B cell (primary cell): ENCODE data around the gene OR4E2. TPM values are rescaled to one million over a fixed set of nuclear protein-coding genes. Genes with fewer than 3 reads are reported as not detected.
"Not testable (repeated sequence)": the region's sequence is repeated elsewhere in the genome, so short reads cannot be mapped to it uniquely, and the experiment has no call there.

Experiments used
- ATAC-seq: fragments of 200-7000 bp; cut with Tn5 transposase; one replicate; pipeline ENCODE4 v1.10.0; 2021; ENCODE audit warnings: low read depth, mild to moderate bottlenecking, moderate number of reproducible peaks, moderate library complexity
- CTCF ChIA-PET: fragments of 350-600 bp; sonication (Branson Sonifier 250); formaldehyde crosslinking; loops from one replicate; lab custom pipeline; 2021; ENCODE audit warnings: antibody characterized with exemption, inconsistent platforms; lab: Charles Lee
- POLR2A ChIA-PET: fragments of 350-600 bp; sonication (Branson Sonifier 250); formaldehyde crosslinking; loops from one replicate; lab custom pipeline; 2021; ENCODE audit warnings: antibody characterized with exemption; lab: Charles Lee
- DNase-seq: peaks from one replicate; pipeline ENCODE4 v3.0.0; 2013
- H2AFZ ChIP-seq: 2 replicates; pipeline ENCODE4 v1.6.1; 2012; ENCODE audit warnings: mild to moderate bottlenecking, low read depth, low read length; ENCODE audit not compliant: insufficient read depth, poor library complexity, severe bottlenecking
- H3K27ac ChIP-seq, 2 donors: 1 replicate in 1 of 2; 2 replicates in 1 of 2; pipeline ENCODE4 v1.5.1; 2012 to 2013; ENCODE audit warnings: low read length in 2 of 2, mild to moderate bottlenecking in 2 of 2, moderate library complexity in 1 of 2
- H3K27me3 ChIP-seq, 4 experiments: fragments of 200-600 bp in 1 of 4; sonication (generic) in 1 of 4; replicated peaks in 1 of 4; 1 replicate in 2 of 4; 2 replicates in 2 of 4; pipeline versions ENCODE4 v1.6.1 to v1.7.0; 2013 to 2016; ENCODE audit warnings: low read length in 3 of 4, mild to moderate bottlenecking in 2 of 4, mixed read lengths in 1 of 4, moderate library complexity in 1 of 4; ENCODE audit not compliant: insufficient read depth in 4 of 4, control insufficient read depth in 3 of 4; ENCODE audit errors: control extremely low read depth in 1 of 4
- H3K36me3 ChIP-seq, 2 experiments: replicated peaks in 1 of 2; 1 replicate in 1 of 2; 2 replicates in 1 of 2; pipeline versions ENCODE4 v1.6.1 to v1.7.1; 2013; ENCODE audit warnings: low read length in 1 of 2; ENCODE audit not compliant: insufficient read depth in 2 of 2, control insufficient read depth in 1 of 2; ENCODE audit errors: control extremely low read depth in 1 of 2, extremely low read depth in 1 of 2
- H3K4me1 ChIP-seq, 2 donors: fragments of 200-600 bp in 1 of 2; sonication (generic) in 1 of 2; 1 replicate in 1 of 2; 2 replicates in 1 of 2; pipeline versions ENCODE4 v1.5.1 to v1.6.1; 2013 to 2017; ENCODE audit warnings: low read length in 2 of 2; ENCODE audit not compliant: control insufficient read depth in 2 of 2, insufficient read depth in 2 of 2
- H3K4me2 ChIP-seq: replicated peaks from 2 replicates; pipeline ENCODE3; 2012; ENCODE audit warnings: mild to moderate bottlenecking, low read depth, low read length; ENCODE audit not compliant: poor library complexity, severe bottlenecking
- H3K4me3 ChIP-seq, 5 experiments: fragments of 200-600 bp in 1 of 5; sonication (generic) in 1 of 5; 1 replicate in 3 of 5; 2 replicates in 2 of 5; pipeline versions ENCODE4 v1.5.1 to v1.7.0; 2011 to 2016; ENCODE audit warnings: low read length in 4 of 5, mild to moderate bottlenecking in 4 of 5, low read depth in 2 of 5, control low read depth in 1 of 5, moderate library complexity in 1 of 5; ENCODE audit not compliant: insufficient read depth in 1 of 5; ENCODE audit errors: control extremely low read depth in 1 of 5, extremely low read depth in 1 of 5
- H3K79me2 ChIP-seq: fragments of 200-600 bp; sonication (generic); one replicate; pipeline ENCODE4 v1.6.0; 2016; ENCODE audit warnings: low read length; ENCODE audit not compliant: control insufficient read depth, insufficient read depth
- H3K9ac ChIP-seq: fragments of 200-600 bp; sonication (generic); 2 replicates; pipeline ENCODE4 v1.6.1; 2017; ENCODE audit warnings: mild to moderate bottlenecking, low read length, moderate library complexity
- H3K9me3 ChIP-seq, 3 donors: one replicate each; pipeline versions ENCODE4 v1.6.1 to v1.7.1; 2013; ENCODE audit warnings: low read length in 2 of 3; ENCODE audit not compliant: control insufficient read depth in 2 of 3, insufficient read depth in 1 of 3; ENCODE audit errors: control extremely low read depth in 1 of 3
- H4K20me1 ChIP-seq: 2 replicates; pipeline ENCODE4 v1.6.0; 2012; ENCODE audit warnings: mild to moderate bottlenecking, low read length; ENCODE audit not compliant: insufficient read depth, control insufficient read depth, poor library complexity, severe bottlenecking
- H3K27ac Mint-ChIP-seq: one replicate; pipeline ENCODE4 v1.8.0; 2021; ENCODE audit warnings: mixed read lengths
- H3K27me3 Mint-ChIP-seq: one replicate; pipeline ENCODE4 v1.8.0; 2021; ENCODE audit warnings: mixed read lengths
- H3K4me1 Mint-ChIP-seq: one replicate; pipeline ENCODE4 v1.8.0; 2021; ENCODE audit warnings: mixed read lengths
- H3K4me3 Mint-ChIP-seq: one replicate; pipeline ENCODE4 v1.8.0; 2021; ENCODE audit warnings: mixed read lengths
- H3K9me3 Mint-ChIP-seq: one replicate; pipeline ENCODE4 v1.8.0; 2022; ENCODE audit warnings: mixed read lengths; ENCODE audit not compliant: insufficient read depth
- EZH2 ChIP-seq: IDR thresholded peaks from 2 replicates; pipeline ENCODE4 v1.6.1; 2012; ENCODE audit warnings: borderline replicate concordance, low read depth, mild to moderate bottlenecking, moderate library complexity, low read length; ENCODE audit not compliant: insufficient read depth, poor library complexity, severe bottlenecking
- WGBS: methylation state at CpG from one replicate; pipeline ENCODE4 v1.1.5; 2013; ENCODE audit warnings: missing lambda C conversion rate; ENCODE audit not compliant: insufficient coverage; 5-methylcytosine and 5-hydroxymethylcytosine counted together
- intact Hi-C: fragments of 100-400 bp; cut with micrococcal nuclease; formaldehyde crosslinking; loops from one replicate; pipeline ENCODE4 v1.10.0; 2022
- polyA plus RNA-seq: library from polyadenylated mRNA; depleted of rRNA; stranded (reverse); fragments of >200 nt; gene quantifications from 2 replicates; pipeline ENCODE4 v1.2.3, GENCODE V29; 2012
- total RNA-seq, 2 donors: library from RNA; stranded (reverse); fragments of 120-200 nt in 1 of 2; gene quantifications; 1 replicate in 1 of 2; 2 replicates in 1 of 2; pipeline versions ENCODE4 v1.2.3 to v1.2.4, GENCODE V29; 2013 to 2022
- TF ChIP-seq, protein P1 (sequence below): fragments of 200-600 bp; IDR thresholded peaks from one replicate; pipeline ENCODE4 v1.8.0; 2022; ENCODE audit warnings: antibody characterized with exemption, mild to moderate bottlenecking

Gene OR4E2
- total and polyA plus RNA-seq, 2 donors (not counting 1 experiment from before 2014, with no cell fraction given), result not detected

DNA sequence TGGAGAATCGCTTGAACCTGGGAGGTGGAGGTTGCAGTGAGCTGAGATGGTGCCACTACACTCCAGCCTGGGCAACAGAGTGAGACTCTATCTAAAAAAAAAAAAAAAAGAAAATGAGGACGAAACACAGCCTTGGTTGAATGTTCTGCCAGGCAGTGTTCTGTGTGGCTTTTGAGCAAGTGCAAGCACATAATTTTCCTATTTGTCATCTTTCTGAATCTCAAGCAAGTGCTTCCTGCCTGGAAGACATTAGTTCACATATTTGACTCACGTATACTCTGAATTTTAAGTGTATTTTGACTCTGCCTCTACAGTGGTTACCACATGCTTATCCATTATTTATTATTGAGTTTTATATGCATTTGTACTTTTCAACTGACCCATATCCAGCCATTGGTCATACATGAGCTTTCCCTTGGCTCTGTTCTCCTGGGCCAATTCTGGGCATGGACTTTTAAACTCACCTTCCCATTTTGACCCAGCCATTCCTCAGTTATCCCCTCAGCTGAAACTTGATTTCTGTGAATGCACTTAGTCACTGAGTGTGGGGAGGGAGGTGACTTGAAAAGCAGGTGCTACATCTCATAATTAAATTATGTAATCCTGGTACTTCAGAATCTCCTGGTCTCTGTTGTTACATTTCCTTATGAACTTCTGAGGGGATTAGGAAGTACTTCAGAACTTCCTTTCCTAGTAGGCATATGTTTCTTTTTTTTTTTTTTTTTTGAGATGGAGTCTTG is 27.0 kb upstream of the OR4E2 start:
- Histone ChIP-seq H3K4me2 (no peak overlapping the region), H3K9ac (no peak overlapping the region), H3K27me3 (peaks cover 0 to 5% (median 1%) of the 10 kb centered on the region in 4 experiments), H2AFZ (no peak overlapping the region), H4K20me1 (no peaks in the 10 kb centered on the region), H3K27ac (no peak overlapping the region), H3K79me2 (no peaks in the 10 kb centered on the region), H3K4me3 (no peak overlapping the region), H3K4me1 (no peaks in the 10 kb centered on the region), H3K9me3 (peaks cover 0 to 2% (median 0%) of the 10 kb centered on the region in 3 donors), H3K36me3 (no peaks in the 10 kb centered on the region)
- Mint-ChIP-seq H3K9me3 (peaks cover 5% of the 10 kb centered on the region), H3K4me3 (no peak overlapping the region), H3K4me1 (no peaks in the 10 kb centered on the region), H3K27me3 (peaks cover 42% of the 10 kb centered on the region), H3K27ac (no peak overlapping the region)
- ChIA-PET CTCF (no interaction called here), POLR2A (no interaction called here)
- DNase-seq (no peak), ATAC-seq (no peak)
- WGBS, result no CpG with 5 or more reads among the region's 3 CpGs
- intact Hi-C loops, result no loop called here
- no peak for TF ChIP-seq EZH2
- TF ChIP-seq, protein P1, sequence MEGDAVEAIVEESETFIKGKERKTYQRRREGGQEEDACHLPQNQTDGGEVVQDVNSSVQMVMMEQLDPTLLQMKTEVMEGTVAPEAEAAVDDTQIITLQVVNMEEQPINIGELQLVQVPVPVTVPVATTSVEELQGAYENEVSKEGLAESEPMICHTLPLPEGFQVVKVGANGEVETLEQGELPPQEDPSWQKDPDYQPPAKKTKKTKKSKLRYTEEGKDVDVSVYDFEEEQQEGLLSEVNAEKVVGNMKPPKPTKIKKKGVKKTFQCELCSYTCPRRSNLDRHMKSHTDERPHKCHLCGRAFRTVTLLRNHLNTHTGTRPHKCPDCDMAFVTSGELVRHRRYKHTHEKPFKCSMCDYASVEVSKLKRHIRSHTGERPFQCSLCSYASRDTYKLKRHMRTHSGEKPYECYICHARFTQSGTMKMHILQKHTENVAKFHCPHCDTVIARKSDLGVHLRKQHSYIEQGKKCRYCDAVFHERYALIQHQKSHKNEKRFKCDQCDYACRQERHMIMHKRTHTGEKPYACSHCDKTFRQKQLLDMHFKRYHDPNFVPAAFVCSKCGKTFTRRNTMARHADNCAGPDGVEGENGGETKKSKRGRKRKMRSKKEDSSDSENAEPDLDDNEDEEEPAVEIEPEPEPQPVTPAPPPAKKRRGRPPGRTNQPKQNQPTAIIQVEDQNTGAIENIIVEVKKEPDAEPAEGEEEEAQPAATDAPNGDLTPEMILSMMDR, result no peak

DNA sequence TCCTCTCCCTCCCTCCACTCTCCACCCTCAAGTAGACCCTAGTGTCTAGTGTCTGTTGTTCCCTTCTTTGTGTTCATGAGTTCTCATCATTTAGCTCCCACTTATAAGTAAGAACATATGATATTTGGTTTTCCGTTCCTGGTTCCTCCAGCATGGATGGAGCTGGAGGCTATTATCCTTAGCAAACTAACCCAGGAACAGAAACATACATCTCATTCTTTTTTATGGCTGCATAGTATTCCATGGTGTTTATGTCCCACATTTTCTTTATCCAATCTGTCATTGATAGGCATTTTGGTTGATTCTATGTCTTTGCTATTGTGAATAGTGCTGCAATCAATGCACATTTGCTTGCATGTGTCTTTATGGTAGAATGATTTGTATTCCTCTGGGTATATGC is 23.1 kb upstream of the OR4E2 start:
- H4K20me1 ChIP-seq, intact Hi-C loops, H3K9me3 ChIP-seq, CTCF ChIA-PET, H3K9me3 Mint-ChIP-seq, H3K27ac ChIP-seq, H3K4me3 ChIP-seq, H3K27ac Mint-ChIP-seq, H3K4me1 ChIP-seq, H3K4me1 Mint-ChIP-seq, POLR2A ChIA-PET, H2AFZ ChIP-seq, H3K79me2 ChIP-seq, H3K4me2 ChIP-seq, H3K27me3 ChIP-seq, DNase-seq, H3K36me3 ChIP-seq, ATAC-seq, H3K9ac ChIP-seq, H3K4me3 Mint-ChIP-seq: not testable (repeated sequence)
- H3K27me3 Mint-ChIP-seq, result peaks cover 39% of the 10 kb centered on the region
- no CpG with 5 or more reads among the region's 1 CpG for WGBS
